GM12801 (cell line): ENCODE data around the gene TAS1R3.

Experiments
- CTCF ChIP-seq: IDR thresholded peaks from one replicate; pipeline ENCODE4 v1.5.1; 2011; ENCODE audit warnings: control low read depth; ENCODE audit not compliant: insufficient read length; ENCODE audit errors: extremely low read depth

TAS1R3 gene

DNA sequence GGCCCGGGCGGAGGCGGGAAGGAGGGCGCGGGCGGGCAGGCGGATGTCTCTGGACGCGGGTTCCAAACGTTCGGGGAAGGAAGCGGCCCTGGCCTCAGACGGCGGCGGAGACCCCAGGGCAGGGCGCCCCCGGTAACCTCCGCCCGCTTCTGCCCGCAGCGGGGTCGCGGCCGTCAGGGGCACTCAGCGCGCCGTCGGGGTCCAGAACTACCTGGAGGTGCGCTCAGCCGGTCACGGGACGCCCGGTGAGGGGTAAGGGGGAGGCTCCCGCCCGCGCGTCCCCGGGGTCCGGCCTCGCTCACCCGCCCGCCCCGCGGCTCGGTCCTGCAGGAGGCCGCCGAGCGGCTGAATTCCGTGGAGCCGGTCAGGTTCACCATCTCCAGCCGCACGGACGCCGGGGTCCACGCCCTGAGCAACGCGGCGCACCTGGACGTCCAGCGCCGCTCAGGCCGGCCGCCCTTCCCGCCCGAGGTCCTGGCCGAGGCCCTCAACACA lies 22.3 kb upstream of the TAS1R3 start:
- no peak for TF ChIP-seq CTCF

- no peak for TF ChIP-seq CTCF
Observed at GRCh38 chr1:1309251-1310108, 21.6 kb upstream of the TAS1R3 start.

- no peak for TF ChIP-seq CTCF
Observed at GRCh38 chr1:1310109-1310385, 21.0 kb upstream of the TAS1R3 start.

DNA sequence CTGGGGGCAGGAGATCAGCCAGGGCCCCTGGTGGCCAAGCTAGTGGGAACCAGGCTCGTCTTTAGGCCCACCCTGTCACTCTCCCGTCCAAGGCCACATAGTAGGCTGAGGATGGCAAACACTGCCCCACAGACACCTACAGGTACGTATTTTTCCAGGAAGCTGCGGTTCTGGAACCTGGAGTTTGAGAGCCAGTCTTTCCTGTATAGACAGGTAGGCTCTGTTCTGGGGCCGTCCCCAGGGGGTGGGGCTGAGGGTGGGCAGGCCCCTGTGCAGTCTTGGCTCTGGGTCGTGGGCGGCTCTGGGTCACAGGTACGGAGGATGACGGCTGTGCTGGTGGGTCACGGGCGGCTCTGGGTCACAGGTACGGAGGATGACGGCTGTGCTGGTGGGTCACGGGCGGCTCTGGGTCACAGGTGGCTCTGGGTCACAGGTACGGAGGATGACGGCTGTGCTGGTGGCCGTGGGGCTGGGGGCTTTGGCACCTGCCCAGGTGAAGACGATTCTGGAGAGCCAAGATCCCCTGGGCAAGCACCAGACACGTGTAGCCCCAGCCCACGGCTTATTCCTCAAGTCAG lies 20.5 kb upstream of the TAS1R3 start:
- TF ChIP-seq CTCF = no peak

DNA sequence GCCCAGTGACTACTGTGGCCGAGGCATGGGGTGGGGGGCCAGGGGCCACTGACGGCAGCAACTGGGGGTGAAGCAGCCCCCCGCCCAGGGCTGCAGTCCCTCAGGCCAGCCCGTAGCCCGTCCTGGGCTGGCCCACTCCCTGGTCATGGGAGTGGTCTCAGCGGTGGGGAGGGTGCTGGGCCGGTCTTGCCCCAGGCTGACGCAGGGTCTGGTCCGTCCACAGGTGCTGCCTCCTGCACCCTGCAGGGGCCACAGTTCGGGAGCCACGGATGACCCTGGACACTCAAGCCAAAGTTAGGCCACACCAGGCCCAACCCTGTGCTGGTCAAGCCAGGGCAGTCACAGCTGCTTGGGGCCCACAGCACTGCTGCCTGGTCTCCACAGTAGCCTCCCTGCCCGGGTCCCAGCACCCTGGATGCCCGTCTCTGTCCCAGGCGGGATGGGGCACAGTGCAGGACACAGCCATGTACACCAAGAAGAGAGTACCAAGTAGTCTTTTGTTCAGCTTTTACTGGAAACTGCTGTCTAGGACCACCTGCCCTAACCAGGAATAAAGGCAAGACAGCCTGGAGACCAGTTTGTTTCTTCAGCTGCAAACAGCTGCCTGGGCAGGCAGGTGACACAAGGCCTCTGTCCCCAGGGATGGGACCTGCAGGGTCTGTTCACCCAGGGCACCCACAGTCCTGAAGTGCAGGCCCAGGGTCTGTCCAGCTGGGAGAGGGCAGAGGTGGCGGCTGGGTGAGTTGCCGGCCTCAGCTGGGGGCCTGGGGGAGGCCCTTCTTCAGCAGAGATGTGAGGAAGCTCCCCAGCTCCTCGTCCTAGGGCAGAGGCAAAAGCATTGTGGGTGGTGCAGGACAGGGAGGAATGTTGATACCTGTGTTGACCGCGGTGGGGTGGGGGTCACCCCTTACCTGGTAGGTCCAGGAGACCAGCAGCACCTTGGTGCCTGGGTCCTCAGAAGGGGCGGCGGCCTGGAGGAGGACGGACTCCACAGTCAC lies 19.7 kb upstream of the TAS1R3 start:
- TF ChIP-seq CTCF = no peak

GRCh38 chr1:1312450-1313314 lies 18.4 kb upstream of the TAS1R3 start:
- TF ChIP-seq CTCF = no peak
